ENCODE measurements around the gene TSPYL4. TPM values are rescaled to one million over a fixed set of nuclear protein-coding genes. Genes with fewer than 3 reads are reported as not detected.

Gene TSPYL4
- total and polyA plus RNA-seq, 2 of the 8 experiments (the other 6 are each of a cell fraction or from before 2014, with no cell fraction given): 20.5 to 22.6 TPM

GRCh38 chr6:116229287-116229913 is 24.5 kb downstream of the TSPYL4 start (continued):
- TF ChIP-seq, protein P1, sequence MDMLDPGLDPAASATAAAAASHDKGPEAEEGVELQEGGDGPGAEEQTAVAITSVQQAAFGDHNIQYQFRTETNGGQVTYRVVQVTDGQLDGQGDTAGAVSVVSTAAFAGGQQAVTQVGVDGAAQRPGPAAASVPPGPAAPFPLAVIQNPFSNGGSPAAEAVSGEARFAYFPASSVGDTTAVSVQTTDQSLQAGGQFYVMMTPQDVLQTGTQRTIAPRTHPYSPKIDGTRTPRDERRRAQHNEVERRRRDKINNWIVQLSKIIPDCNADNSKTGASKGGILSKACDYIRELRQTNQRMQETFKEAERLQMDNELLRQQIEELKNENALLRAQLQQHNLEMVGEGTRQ (IDR thresholded peaks at IDR 0.05; ENCODE audit: low read length): no peak
- TF ChIP-seq HDAC2 (IDR thresholded peaks at IDR 0.05; ENCODE audit: borderline replicate concordance in 1 of 2, low read depth in 2 of 2, low read length in 2 of 2) (no peak), SIN3A (conservative IDR thresholded peaks at IDR 0.05 in 1 of 2, IDR thresholded peaks at IDR 0.05 in 1 of 2; ENCODE audit: low read depth in 1 of 2, low read length in 2 of 2) (0 out of 4 replicates have a peak, but pooled peaks of 1 of the 2 experiments have one; percentile 25), KDM1A (IDR thresholded peaks at IDR 0.05; ENCODE audit: borderline replicate concordance, low read length) (no peak), BRCA1 (IDR thresholded peaks at IDR 0.05; ENCODE audit: low read depth, low read length) (no peak), RBBP5 (IDR thresholded peaks at IDR 0.05; ENCODE audit: borderline replicate concordance, low read depth, low read length) (no peak), JUND (IDR thresholded peaks at IDR 0.05; ENCODE audit: low read length) (no peak)
- TF ChIP-seq, protein P2, sequence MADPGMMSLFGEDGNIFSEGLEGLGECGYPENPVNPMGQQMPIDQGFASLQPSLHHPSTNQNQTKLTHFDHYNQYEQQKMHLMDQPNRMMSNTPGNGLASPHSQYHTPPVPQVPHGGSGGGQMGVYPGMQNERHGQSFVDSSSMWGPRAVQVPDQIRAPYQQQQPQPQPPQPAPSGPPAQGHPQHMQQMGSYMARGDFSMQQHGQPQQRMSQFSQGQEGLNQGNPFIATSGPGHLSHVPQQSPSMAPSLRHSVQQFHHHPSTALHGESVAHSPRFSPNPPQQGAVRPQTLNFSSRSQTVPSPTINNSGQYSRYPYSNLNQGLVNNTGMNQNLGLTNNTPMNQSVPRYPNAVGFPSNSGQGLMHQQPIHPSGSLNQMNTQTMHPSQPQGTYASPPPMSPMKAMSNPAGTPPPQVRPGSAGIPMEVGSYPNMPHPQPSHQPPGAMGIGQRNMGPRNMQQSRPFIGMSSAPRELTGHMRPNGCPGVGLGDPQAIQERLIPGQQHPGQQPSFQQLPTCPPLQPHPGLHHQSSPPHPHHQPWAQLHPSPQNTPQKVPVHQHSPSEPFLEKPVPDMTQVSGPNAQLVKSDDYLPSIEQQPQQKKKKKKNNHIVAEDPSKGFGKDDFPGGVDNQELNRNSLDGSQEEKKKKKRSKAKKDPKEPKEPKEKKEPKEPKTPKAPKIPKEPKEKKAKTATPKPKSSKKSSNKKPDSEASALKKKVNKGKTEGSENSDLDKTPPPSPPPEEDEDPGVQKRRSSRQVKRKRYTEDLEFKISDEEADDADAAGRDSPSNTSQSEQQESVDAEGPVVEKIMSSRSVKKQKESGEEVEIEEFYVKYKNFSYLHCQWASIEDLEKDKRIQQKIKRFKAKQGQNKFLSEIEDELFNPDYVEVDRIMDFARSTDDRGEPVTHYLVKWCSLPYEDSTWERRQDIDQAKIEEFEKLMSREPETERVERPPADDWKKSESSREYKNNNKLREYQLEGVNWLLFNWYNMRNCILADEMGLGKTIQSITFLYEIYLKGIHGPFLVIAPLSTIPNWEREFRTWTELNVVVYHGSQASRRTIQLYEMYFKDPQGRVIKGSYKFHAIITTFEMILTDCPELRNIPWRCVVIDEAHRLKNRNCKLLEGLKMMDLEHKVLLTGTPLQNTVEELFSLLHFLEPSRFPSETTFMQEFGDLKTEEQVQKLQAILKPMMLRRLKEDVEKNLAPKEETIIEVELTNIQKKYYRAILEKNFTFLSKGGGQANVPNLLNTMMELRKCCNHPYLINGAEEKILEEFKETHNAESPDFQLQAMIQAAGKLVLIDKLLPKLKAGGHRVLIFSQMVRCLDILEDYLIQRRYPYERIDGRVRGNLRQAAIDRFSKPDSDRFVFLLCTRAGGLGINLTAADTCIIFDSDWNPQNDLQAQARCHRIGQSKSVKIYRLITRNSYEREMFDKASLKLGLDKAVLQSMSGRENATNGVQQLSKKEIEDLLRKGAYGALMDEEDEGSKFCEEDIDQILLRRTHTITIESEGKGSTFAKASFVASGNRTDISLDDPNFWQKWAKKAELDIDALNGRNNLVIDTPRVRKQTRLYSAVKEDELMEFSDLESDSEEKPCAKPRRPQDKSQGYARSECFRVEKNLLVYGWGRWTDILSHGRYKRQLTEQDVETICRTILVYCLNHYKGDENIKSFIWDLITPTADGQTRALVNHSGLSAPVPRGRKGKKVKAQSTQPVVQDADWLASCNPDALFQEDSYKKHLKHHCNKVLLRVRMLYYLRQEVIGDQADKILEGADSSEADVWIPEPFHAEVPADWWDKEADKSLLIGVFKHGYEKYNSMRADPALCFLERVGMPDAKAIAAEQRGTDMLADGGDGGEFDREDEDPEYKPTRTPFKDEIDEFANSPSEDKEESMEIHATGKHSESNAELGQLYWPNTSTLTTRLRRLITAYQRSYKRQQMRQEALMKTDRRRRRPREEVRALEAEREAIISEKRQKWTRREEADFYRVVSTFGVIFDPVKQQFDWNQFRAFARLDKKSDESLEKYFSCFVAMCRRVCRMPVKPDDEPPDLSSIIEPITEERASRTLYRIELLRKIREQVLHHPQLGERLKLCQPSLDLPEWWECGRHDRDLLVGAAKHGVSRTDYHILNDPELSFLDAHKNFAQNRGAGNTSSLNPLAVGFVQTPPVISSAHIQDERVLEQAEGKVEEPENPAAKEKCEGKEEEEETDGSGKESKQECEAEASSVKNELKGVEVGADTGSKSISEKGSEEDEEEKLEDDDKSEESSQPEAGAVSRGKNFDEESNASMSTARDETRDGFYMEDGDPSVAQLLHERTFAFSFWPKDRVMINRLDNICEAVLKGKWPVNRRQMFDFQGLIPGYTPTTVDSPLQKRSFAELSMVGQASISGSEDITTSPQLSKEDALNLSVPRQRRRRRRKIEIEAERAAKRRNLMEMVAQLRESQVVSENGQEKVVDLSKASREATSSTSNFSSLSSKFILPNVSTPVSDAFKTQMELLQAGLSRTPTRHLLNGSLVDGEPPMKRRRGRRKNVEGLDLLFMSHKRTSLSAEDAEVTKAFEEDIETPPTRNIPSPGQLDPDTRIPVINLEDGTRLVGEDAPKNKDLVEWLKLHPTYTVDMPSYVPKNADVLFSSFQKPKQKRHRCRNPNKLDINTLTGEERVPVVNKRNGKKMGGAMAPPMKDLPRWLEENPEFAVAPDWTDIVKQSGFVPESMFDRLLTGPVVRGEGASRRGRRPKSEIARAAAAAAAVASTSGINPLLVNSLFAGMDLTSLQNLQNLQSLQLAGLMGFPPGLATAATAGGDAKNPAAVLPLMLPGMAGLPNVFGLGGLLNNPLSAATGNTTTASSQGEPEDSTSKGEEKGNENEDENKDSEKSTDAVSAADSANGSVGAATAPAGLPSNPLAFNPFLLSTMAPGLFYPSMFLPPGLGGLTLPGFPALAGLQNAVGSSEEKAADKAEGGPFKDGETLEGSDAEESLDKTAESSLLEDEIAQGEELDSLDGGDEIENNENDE (IDR thresholded peaks at IDR 0.05; ENCODE audit: insufficient replicate concordance, low read length): no peak
